Measurements from ENCODE around the gene POPDC3.
"Not testable (repeated sequence)": the region's sequence is repeated elsewhere in the genome, so short reads cannot be mapped to it uniquely, and the experiment has no call there.

POPDC3 gene, protein sequence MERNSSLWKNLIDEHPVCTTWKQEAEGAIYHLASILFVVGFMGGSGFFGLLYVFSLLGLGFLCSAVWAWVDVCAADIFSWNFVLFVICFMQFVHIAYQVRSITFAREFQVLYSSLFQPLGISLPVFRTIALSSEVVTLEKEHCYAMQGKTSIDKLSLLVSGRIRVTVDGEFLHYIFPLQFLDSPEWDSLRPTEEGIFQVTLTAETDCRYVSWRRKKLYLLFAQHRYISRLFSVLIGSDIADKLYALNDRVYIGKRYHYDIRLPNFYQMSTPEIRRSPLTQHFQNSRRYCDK

GRCh38 chr6:105179244-105180065, at the start of gene POPDC3:
POPDC3 (minus strand) TSS chr6:105180014; CDS start chr6:105161909, 18,105 bp downstream.
- peak within 1 kb of the TSS; percentile 72 for H3K4me3 ChIP-seq (ENCODE audit: control insufficient read depth, low read depth, low read length)
- DNase-seq (ENCODE audit: low read depth), result peak; percentile 52
- TF ChIP-seq CTCF (conservative IDR thresholded peaks at IDR 0.05; ENCODE audit: control insufficient read depth, insufficient read depth, low read depth, low read length), result no peak

GRCh38 chr6:105227295-105227767, 47.5 kb upstream of the POPDC3 start:
- DNase-seq (ENCODE audit: low read depth), result no peak
- no peak for TF ChIP-seq CTCF (conservative IDR thresholded peaks at IDR 0.05; ENCODE audit: control insufficient read depth, insufficient read depth, low read depth, low read length)
- no peak overlapping the region for H3K4me3 ChIP-seq (ENCODE audit: control insufficient read depth, low read depth, low read length)

GRCh38 chr6:105226598-105227294, 46.9 kb upstream of the POPDC3 start:
- TF ChIP-seq CTCF (conservative IDR thresholded peaks at IDR 0.05; ENCODE audit: control insufficient read depth, insufficient read depth, low read depth, low read length), result no peak
- DNase-seq (ENCODE audit: low read depth), result peak; percentile 52
- no peak overlapping the region for H3K4me3 ChIP-seq (ENCODE audit: control insufficient read depth, low read depth, low read length)

DNA sequence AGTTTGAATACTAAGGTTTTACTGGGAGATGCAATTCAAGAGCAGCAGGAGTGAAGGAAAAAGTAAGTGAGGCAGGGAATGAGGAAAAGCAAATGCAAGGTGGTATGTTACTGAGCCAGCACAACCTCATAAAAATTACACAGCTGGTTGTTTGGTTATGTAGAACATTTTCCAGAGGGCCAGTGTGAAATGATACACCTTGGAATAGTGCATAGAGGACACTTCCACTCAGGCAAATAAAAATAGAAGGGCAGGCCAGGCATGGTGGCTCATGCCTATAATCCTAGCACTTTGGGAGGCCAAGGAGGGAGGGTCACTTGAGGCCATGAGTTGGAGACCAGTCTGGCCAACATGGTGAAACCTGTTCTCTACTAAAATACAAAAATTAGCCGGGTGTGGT, 43.4 kb upstream of the POPDC3 start:
- H3K4me3 ChIP-seq (ENCODE audit: control insufficient read depth, low read depth, low read length), result no peak overlapping the region
- no peak for TF ChIP-seq CTCF (conservative IDR thresholded peaks at IDR 0.05; ENCODE audit: control insufficient read depth, insufficient read depth, low read depth, low read length)
- DNase-seq (ENCODE audit: low read depth), result no peak

- DNase-seq (ENCODE audit: low read depth), result not testable (repeated sequence)
Observed at GRCh38 chr6:105221219-105221618, 41.4 kb upstream of the POPDC3 start.

DNA sequence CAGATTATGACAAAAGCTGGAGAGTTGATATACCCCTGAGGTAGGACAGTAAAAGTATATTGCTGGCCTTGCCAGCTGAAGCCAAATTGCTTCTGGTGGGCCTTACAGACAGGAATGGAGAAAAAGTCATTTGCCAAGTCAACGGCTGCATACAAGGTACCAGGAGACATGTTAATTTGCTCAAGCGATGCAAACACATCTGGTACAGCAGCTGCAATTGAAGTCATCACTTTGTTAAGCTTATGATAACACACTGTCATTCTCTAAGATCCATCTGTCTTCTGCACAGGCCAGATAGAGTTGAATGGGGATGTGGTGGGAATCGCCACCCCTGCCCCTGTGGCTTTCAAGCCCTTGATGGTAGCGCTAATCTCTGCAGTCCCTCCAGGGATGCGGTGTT, 40.4 kb upstream of the POPDC3 start:
- no peak for TF ChIP-seq CTCF (conservative IDR thresholded peaks at IDR 0.05; ENCODE audit: control insufficient read depth, insufficient read depth, low read depth, low read length)
- no peak overlapping the region for H3K4me3 ChIP-seq (ENCODE audit: control insufficient read depth, low read depth, low read length)
- no peak for DNase-seq (ENCODE audit: low read depth)

More at GRCh38 chr6:105221219-105221618, 41.4 kb upstream of the POPDC3 start:
- H3K4me3 ChIP-seq (ENCODE audit: control insufficient read depth, low read depth, low read length), result not testable (repeated sequence)

- not testable (repeated sequence) for DNase-seq (ENCODE audit: low read depth); H3K4me3 ChIP-seq (ENCODE audit: control insufficient read depth, low read depth, low read length)
Observed at GRCh38 chr6:105219218-105219617, 39.4 kb upstream of the POPDC3 start.
